Measurements from ENCODE around the gene MAPT. TPM values are rescaled to one million over a fixed set of nuclear protein-coding genes. Genes with fewer than 3 reads are reported as not detected.

Gene MAPT
- total and polyA plus RNA-seq, 9 donors = 3.8 to 8.8 (median 5.8) TPM

- Histone ChIP-seq H3K4me3 (ENCODE audit: low read length) (no peak overlapping the region), H3K36me3 (ENCODE audit: control insufficient read depth, insufficient read depth, low read length) (peaks cover 79% of the 10 kb centered on the region), H3K27me3 (ENCODE audit: control insufficient read depth, insufficient read depth, low read length) (no peaks in the 10 kb centered on the region), H3K9me3 (replicated peaks; ENCODE audit: control insufficient read depth, low read depth, low read length) (no peaks in the 10 kb centered on the region), H3K4me1 (ENCODE audit: control insufficient read depth, insufficient read depth, low read length) (no peaks in the 10 kb centered on the region), H3K27ac (ENCODE audit: low read length) (no peak overlapping the region)
- WGBS (ENCODE audit: insufficient coverage) = 86% methylated on average over 4 of the region's 6 CpGs
- DNase-seq = no peak
These were observed 144.1 kb downstream of the MAPT start for GRCh38 chr17:46038414-46038813.

- H3K27me3 ChIP-seq (ENCODE audit: control insufficient read depth, insufficient read depth, low read length) = no peaks in the 10 kb centered on the region
- no peaks in the 10 kb centered on the region for H3K4me1 ChIP-seq (ENCODE audit: control insufficient read depth, insufficient read depth, low read length)
- no peak overlapping the region for H3K27ac ChIP-seq (ENCODE audit: low read length)
- H3K4me3 ChIP-seq (ENCODE audit: low read length) = no peak overlapping the region
- no peaks in the 10 kb centered on the region for H3K9me3 ChIP-seq (replicated peaks; ENCODE audit: control insufficient read depth, low read depth, low read length)
- 90% methylated on average over 6 of the region's 12 CpGs for WGBS (ENCODE audit: insufficient coverage)
- no peak for DNase-seq
- H3K36me3 ChIP-seq (ENCODE audit: control insufficient read depth, insufficient read depth, low read length) = peaks cover 74% of the 10 kb centered on the region
These were observed 144.6 kb downstream of the MAPT start for GRCh38 chr17:46038937-46039336.

- Histone ChIP-seq H3K9me3 (replicated peaks; ENCODE audit: control insufficient read depth, low read depth, low read length) (no peaks in the 10 kb centered on the region), H3K4me3 (ENCODE audit: low read length) (no peak overlapping the region), H3K27me3 (ENCODE audit: control insufficient read depth, insufficient read depth, low read length) (no peaks in the 10 kb centered on the region), H3K36me3 (ENCODE audit: control insufficient read depth, insufficient read depth, low read length) (peaks cover 71% of the 10 kb centered on the region), H3K4me1 (ENCODE audit: control insufficient read depth, insufficient read depth, low read length) (no peaks in the 10 kb centered on the region), H3K27ac (ENCODE audit: low read length) (no peak overlapping the region)
- 80% methylated on average over 1 of the region's 5 CpGs for WGBS (ENCODE audit: insufficient coverage)
- no peak for DNase-seq
These were observed 145.3 kb downstream of the MAPT start for GRCh38 chr17:46039592-46040186.

- no CpG with 5 or more reads among the region's 2 CpGs for WGBS (ENCODE audit: insufficient coverage)
- H3K4me3 ChIP-seq (ENCODE audit: low read length) = no peak overlapping the region
- H3K36me3 ChIP-seq (ENCODE audit: control insufficient read depth, insufficient read depth, low read length) = peaks cover 63% of the 10 kb centered on the region
- H3K4me1 ChIP-seq (ENCODE audit: control insufficient read depth, insufficient read depth, low read length) = no peaks in the 10 kb centered on the region
- DNase-seq = no peak
- no peaks in the 10 kb centered on the region for H3K27me3 ChIP-seq (ENCODE audit: control insufficient read depth, insufficient read depth, low read length)
- H3K9me3 ChIP-seq (replicated peaks; ENCODE audit: control insufficient read depth, low read depth, low read length) = no peaks in the 10 kb centered on the region
- H3K27ac ChIP-seq (ENCODE audit: low read length) = no peak overlapping the region
These were observed 147.9 kb downstream of the MAPT start for GRCh38 chr17:46042246-46042645.

- H3K4me3 ChIP-seq (ENCODE audit: low read length) = no peak overlapping the region
- DNase-seq = no peak
- no peaks in the 10 kb centered on the region for H3K9me3 ChIP-seq (replicated peaks; ENCODE audit: control insufficient read depth, low read depth, low read length)
- H3K27me3 ChIP-seq (ENCODE audit: control insufficient read depth, insufficient read depth, low read length) = no peaks in the 10 kb centered on the region
- H3K36me3 ChIP-seq (ENCODE audit: control insufficient read depth, insufficient read depth, low read length) = peaks cover 64% of the 10 kb centered on the region
- no peak overlapping the region for H3K27ac ChIP-seq (ENCODE audit: low read length)
- H3K4me1 ChIP-seq (ENCODE audit: control insufficient read depth, insufficient read depth, low read length) = no peaks in the 10 kb centered on the region
- no CpG with 5 or more reads among the region's 3 CpGs for WGBS (ENCODE audit: insufficient coverage)
These were observed 148.6 kb downstream of the MAPT start for GRCh38 chr17:46042925-46043324.

- H3K27me3 ChIP-seq (ENCODE audit: control insufficient read depth, insufficient read depth, low read length) = no peaks in the 10 kb centered on the region
- H3K27ac ChIP-seq (ENCODE audit: low read length) = no peak overlapping the region
- H3K4me1 ChIP-seq (ENCODE audit: control insufficient read depth, insufficient read depth, low read length) = no peaks in the 10 kb centered on the region
- H3K4me3 ChIP-seq (ENCODE audit: low read length) = no peak overlapping the region
- H3K36me3 ChIP-seq (ENCODE audit: control insufficient read depth, insufficient read depth, low read length) = peaks cover 59% of the 10 kb centered on the region
- no CpG with 5 or more reads among the region's 3 CpGs for WGBS (ENCODE audit: insufficient coverage)
- no peak for DNase-seq
- no peaks in the 10 kb centered on the region for H3K9me3 ChIP-seq (replicated peaks; ENCODE audit: control insufficient read depth, low read depth, low read length)
These were observed 149.3 kb downstream of the MAPT start for GRCh38 chr17:46043606-46044005.

- Histone ChIP-seq H3K27me3 (ENCODE audit: control insufficient read depth, insufficient read depth, low read length) (no peaks in the 10 kb centered on the region), H3K9me3 (replicated peaks; ENCODE audit: control insufficient read depth, low read depth, low read length) (no peaks in the 10 kb centered on the region), H3K27ac (ENCODE audit: low read length) (no peak overlapping the region), H3K36me3 (ENCODE audit: control insufficient read depth, insufficient read depth, low read length) (peaks cover 53% of the 10 kb centered on the region), H3K4me3 (ENCODE audit: low read length) (no peak overlapping the region), H3K4me1 (ENCODE audit: control insufficient read depth, insufficient read depth, low read length) (no peaks in the 10 kb centered on the region)
- WGBS (ENCODE audit: insufficient coverage) = no CpG with 5 or more reads among the region's 5 CpGs
- DNase-seq = peak; percentile 94
These were observed 150.1 kb downstream of the MAPT start for GRCh38 chr17:46044286-46044928.

- Histone ChIP-seq H3K36me3 (ENCODE audit: control insufficient read depth, insufficient read depth, low read length) (peaks cover 53% of the 10 kb centered on the region), H3K4me3 (ENCODE audit: low read length) (no peak overlapping the region), H3K27me3 (ENCODE audit: control insufficient read depth, insufficient read depth, low read length) (no peaks in the 10 kb centered on the region), H3K27ac (ENCODE audit: low read length) (no peak overlapping the region), H3K9me3 (replicated peaks; ENCODE audit: control insufficient read depth, low read depth, low read length) (no peaks in the 10 kb centered on the region), H3K4me1 (ENCODE audit: control insufficient read depth, insufficient read depth, low read length) (no peaks in the 10 kb centered on the region)
- no CpG with 5 or more reads among the region's 2 CpGs for WGBS (ENCODE audit: insufficient coverage)
- no peak for DNase-seq
These were observed 150.6 kb downstream of the MAPT start for GRCh38 chr17:46044989-46045388.

GRCh38 chr17:46045639-46046038, 151.3 kb downstream of the MAPT start:
- no peaks in the 10 kb centered on the region for H3K27me3 ChIP-seq (ENCODE audit: control insufficient read depth, insufficient read depth, low read length)
- H3K4me1 ChIP-seq (ENCODE audit: control insufficient read depth, insufficient read depth, low read length) = no peaks in the 10 kb centered on the region
- H3K9me3 ChIP-seq (replicated peaks; ENCODE audit: control insufficient read depth, low read depth, low read length) = no peaks in the 10 kb centered on the region
- H3K36me3 ChIP-seq (ENCODE audit: control insufficient read depth, insufficient read depth, low read length) = peaks cover 59% of the 10 kb centered on the region
- 100% methylated on average over 1 of the region's 3 CpGs for WGBS (ENCODE audit: insufficient coverage)
- H3K4me3 ChIP-seq (ENCODE audit: low read length) = no peak overlapping the region
- H3K27ac ChIP-seq (ENCODE audit: low read length) = no peak overlapping the region
- DNase-seq = no peak

- no CpG with 5 or more reads among the region's 1 CpG for WGBS (ENCODE audit: insufficient coverage)
- H3K4me3 ChIP-seq (ENCODE audit: low read length) = no peak overlapping the region
- H3K27ac ChIP-seq (ENCODE audit: low read length) = no peak overlapping the region
- H3K9me3 ChIP-seq (replicated peaks; ENCODE audit: control insufficient read depth, low read depth, low read length) = no peaks in the 10 kb centered on the region
- peaks cover 55% of the 10 kb centered on the region for H3K36me3 ChIP-seq (ENCODE audit: control insufficient read depth, insufficient read depth, low read length)
- no peak for DNase-seq
- H3K27me3 ChIP-seq (ENCODE audit: control insufficient read depth, insufficient read depth, low read length) = no peaks in the 10 kb centered on the region
- no peaks in the 10 kb centered on the region for H3K4me1 ChIP-seq (ENCODE audit: control insufficient read depth, insufficient read depth, low read length)
These were observed 152.6 kb downstream of the MAPT start for GRCh38 chr17:46046957-46047356.

All from muscle of leg (tissue), 11 donors.